ENCODE measurements around the gene ZNF571.

Gene ZNF571

GRCh38 chr19:37594304-37594981 lies at the start of gene ZNF571, which contains the start of gene ZNF540:
TSS of gene ZNF571 (minus strand) at chr19:37594792. CDS start at chr19:37586676, 8,116 bp downstream.
TSS of gene ZNF540 (plus strand) at chr19:37594876. CDS start at chr19:37598448, 3,572 bp downstream.
- peak; percentile 92 to 93 for DNase-seq

DNA sequence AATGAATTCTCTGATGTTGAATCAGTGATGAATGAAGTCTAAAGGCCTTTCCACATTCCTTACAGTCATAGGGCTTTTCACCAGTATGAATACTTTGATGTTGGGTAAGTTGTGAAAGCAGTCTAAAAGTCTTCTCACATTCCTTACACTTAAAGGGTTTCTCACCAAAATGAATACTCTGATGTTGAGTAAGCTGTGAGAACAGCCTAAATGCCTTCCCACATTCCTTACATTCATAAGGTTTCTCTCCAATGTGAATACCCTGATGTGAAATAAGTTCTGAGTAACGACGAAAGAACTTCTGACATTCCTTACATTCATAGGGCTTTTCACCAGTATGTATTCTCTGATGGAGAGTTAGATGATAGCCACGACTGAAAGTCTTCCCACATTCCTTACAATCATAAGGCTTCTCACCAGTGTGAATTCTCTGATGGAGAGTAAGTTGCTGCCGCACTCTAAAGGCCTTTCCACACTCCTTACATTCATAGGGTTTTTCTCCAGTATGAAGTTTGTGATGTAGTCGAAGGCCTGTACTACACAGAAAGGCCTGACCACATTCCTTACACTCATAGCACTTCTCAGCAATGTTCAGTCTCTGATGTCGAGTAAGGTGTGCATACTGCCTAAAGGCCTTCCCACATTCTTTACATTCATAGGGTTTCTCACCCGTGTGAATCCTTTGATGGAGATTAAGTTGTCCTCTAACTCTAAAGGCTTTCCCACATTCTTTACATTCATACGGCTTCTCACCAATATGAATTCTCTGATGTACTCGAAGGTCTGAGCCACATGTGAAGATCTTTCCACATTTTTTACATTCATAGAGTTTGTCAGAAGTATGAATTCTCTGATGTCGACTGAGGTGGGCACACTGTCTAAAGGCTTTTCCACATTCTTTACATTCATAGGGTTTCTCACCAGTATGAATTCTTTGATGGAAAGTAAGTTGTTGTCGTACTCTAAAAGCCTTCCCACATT lies 40.8 kb upstream of the ZNF571 start:
- DNase-seq: no peak

GRCh38 chr19:37594982-37595382 lies 390 bp upstream of the ZNF571 start:
- DNase-seq: peak; percentile 35 to 42

- no peak for DNase-seq
Observed at GRCh38 chr19:37593996-37594303, 642 bp downstream of the ZNF571 start.

DNA sequence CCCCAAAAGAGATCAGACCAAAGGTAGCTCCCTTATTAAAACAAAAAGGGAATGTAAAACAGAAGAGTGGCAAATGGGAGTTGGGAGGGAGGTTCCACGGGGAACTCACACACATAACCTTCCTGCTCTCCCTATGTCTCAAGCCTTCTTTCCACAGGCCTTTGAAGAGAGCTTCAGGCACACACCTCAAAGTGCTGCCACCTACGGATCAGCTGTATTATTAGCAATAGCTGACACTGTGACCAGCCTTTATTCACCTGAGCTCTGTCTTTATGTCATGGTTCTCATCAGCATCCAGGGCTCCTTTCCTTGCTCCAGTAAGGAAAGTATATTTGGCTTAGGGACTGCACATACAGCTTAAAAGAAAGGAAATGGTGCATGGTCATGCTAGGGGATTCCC lies 11.3 kb downstream of the ZNF571 start:
- no peak for DNase-seq

DNA sequence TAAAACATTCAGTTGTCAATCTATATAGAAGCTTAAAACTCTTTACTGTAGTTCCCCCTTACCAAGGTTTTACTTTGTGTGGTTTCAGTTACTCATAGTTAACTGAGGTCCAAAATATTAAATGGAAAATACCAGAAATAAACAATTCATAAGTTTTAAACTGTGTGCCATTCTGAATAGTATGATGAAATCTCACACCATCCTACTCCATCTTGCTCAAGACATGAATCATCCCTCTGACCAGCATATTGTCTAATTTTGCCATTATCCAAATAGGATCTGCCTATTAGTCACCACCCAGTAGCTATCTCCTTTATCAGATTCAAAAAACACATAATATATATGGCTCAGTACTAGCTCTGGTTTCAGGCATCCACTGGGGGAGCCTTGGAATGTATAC lies 22.4 kb downstream of the ZNF571 start:
- DNase-seq: no peak

- DNase-seq: no peak
Observed at GRCh38 chr19:37565370-37565669, 29.3 kb downstream of the ZNF571 start.

DNA sequence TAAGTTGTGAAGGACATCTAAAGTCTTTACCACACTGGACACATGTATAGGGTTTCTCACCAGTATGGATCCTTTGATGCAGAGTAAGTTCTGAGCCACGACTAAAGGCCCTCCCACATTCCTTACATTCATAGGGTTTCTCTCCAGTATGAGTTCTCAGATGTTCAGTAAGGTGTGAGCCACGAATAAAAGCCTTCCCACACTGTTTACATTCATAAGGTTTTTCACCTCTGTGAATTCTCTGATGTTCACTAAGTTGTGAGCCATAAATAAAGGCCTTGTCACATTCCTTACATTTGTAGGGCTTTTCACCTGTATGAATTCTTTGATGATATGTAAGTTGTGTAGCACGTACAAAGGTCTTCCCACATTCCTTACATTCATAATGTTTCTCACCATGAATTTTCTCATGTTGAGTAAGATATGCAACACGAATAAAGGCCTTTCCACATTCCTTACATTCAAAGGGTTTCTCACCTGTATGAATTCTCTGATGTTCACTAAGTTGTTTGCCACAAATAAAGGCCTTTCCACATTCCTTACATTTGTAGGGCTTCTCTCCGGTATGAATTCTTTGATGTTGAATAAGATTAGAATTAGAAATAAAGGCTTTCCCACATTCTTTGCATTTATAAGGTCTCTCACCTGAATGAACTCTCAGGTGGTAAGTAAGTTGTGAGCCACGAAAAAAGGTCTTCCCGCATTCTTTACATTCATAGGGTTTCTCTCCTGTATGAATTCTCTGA lies 29.8 kb downstream of the ZNF571 start:
- DNase-seq: no peak

- no peak for DNase-seq
Observed at GRCh38 chr19:37563518-37563917, 31.1 kb downstream of the ZNF571 start.

- peak; percentile 10 to 12 for DNase-seq
Observed at GRCh38 chr19:37551129-37551993, 43.2 kb downstream of the ZNF571 start.

DNA sequence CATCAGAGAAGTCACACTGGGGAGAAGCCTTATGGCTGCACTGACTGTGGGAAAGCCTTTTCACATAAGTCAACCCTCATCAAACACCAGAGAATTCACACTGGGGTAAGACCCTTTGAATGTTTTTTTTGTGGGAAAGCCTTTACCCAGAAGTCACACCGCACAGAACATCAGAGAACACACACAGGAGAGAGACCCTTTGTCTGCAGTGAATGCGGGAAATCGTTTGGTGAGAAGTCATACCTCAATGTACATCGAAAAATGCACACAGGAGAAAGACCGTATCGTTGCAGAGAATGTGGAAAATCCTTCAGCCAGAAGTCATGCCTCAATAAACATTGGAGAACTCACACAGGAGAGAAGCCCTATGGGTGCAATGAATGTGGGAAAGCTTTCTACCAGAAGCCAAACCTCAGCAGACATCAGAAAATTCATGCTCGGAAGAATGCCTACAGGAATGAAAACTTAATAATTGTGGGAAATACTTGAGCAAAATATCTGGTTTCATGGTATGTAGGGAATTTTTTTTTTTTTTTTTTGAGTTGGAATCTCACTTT lies 57.1 kb downstream of the ZNF571 start:
- no peak for DNase-seq

DNA sequence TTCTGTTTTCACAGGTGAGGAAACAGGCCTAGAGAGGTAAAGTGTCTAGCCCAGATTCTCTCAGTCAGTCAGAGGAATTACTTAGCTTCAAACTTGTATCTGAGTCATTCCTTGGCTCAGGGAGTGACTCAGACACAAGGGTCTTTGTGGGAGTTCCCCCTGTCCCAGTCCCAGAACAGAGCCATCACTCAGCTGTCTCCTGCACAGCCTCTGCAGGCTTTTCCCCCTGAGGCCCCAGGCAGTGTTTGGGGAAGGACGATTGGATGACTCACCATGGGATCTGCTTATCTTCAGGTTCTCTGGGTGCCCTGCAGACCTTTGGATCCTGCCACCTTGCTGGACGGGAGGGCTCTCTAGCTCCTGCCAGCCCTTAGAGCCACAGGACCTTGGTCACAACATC lies 74.7 kb downstream of the ZNF571 start:
- DNase-seq: no peak
